CD14-positive monocyte (primary cell): ENCODE data around the gene AREL1. TPM values are rescaled to one million over a fixed set of nuclear protein-coding genes. Genes with fewer than 3 reads are reported as not detected.

Experiments used
- polyA plus RNA-seq, 3 donors: library from polyadenylated mRNA; depleted of rRNA in 1 of 3; unstranded in 2 of 3; stranded (reverse) in 1 of 3; fragments of 300-500 nt in 2 of 3; fragments of >200 nt in 1 of 3; fragmentation: Illumina TruSeq in 2 of 3; gene quantifications; 1 replicate in 2 of 3; 2 replicates in 1 of 3; pipeline ENCODE4 v1.2.3, GENCODE V29; 2012 to 2021
- small RNA-seq: library from RNA; depleted of rRNA; stranded (forward); fragments of <200 nt; gene quantifications from one replicate; pipeline ENCODE3, GENCODE V24; 2012; ENCODE audit warnings: low read depth; ENCODE audit not compliant: insufficient read length

Gene AREL1
- polyA plus RNA-seq, 3 donors: 12.5 to 23.3 (median 20.0) TPM

Small RNA genes within 50 kb of the gene (small RNA-seq; reads per million reads assigned to genes)
- gene RF00409: not detected

Other genes starting within 250 kb of the AREL1 start
- 1,000 to 10,000 TPM in 1 of 3 donors, 100 to 1,000 TPM in 2; 675 to 1,159 (median 772) TPM for gene NPC2, start 219.8 kb downstream of the AREL1 start, polyA plus RNA-seq
- 10 to 100 TPM in 2 of 3 donors, 1 to 10 TPM in 1; 6.1 to 61.7 (median 55.9) TPM for gene ISCA2, start 219.3 kb downstream of the AREL1 start, polyA plus RNA-seq
- gene LTBP2, start 100.8 kb downstream of the AREL1 start, polyA plus RNA-seq: under 1 TPM; 0.04 to 0.24 (median 0.11) TPM
- gene FCF1, start 64 bp upstream of the AREL1 start, polyA plus RNA-seq: 10 to 100 TPM; 14.8 to 22.6 (median 17.5) TPM
- gene YLPM1, start 50.2 kb upstream of the AREL1 start, polyA plus RNA-seq: 10 to 100 TPM in 1 of 3 donors, 1 to 10 TPM in 2; 2.9 to 19.2 (median 6.2) TPM
- gene PROX2, start 163.1 kb upstream of the AREL1 start, polyA plus RNA-seq: under 1 TPM in 1 of 3 donors, not detected in 2; 0.03 TPM
- 10 to 100 TPM in 1 of 3 donors, 1 to 10 TPM in 2; 6.7 to 76.5 (median 7.3) TPM for gene DLST, start 168.8 kb upstream of the AREL1 start, polyA plus RNA-seq
- under 1 TPM in 1 of 3 donors, not detected in 2; 0.13 TPM for gene RPS6KL1, start 210.2 kb upstream of the AREL1 start, polyA plus RNA-seq
- under 1 TPM in 1 of 3 donors, not detected in 2; 0.03 TPM for gene PGF, start 242.5 kb upstream of the AREL1 start, polyA plus RNA-seq